Jurkat, Clone E6-1 (cell line): ENCODE measurements around the gene RGS6. TPM values are rescaled to one million over a fixed set of nuclear protein-coding genes. Genes with fewer than 3 reads are reported as not detected.
"Not testable (repeated sequence)": the region's sequence is repeated elsewhere in the genome, so short reads cannot be mapped to it uniquely, and the experiment has no call there.

ENCODE experiments used
- DNase-seq: peaks from one replicate; pipeline ENCODE4 v3.0.0-alpha.2; 2011; ENCODE audit warnings: low read depth, low spot score
- H3K4me3 ChIP-seq: 2 replicates; pipeline ENCODE4 v1.5.1; 2011; ENCODE audit warnings: mild to moderate bottlenecking, low read length, control low read depth, moderate library complexity
- polyA plus RNA-seq: library from polyadenylated mRNA; unstranded; fragments of >200 nt; gene quantifications from one replicate; pipeline ENCODE4 v1.2.1, GENCODE V29; 2012; ENCODE audit warnings: missing spikeins; ENCODE audit not compliant: insufficient read length, insufficient read depth

RGS6 gene
- polyA plus RNA-seq: not detected

DNA sequence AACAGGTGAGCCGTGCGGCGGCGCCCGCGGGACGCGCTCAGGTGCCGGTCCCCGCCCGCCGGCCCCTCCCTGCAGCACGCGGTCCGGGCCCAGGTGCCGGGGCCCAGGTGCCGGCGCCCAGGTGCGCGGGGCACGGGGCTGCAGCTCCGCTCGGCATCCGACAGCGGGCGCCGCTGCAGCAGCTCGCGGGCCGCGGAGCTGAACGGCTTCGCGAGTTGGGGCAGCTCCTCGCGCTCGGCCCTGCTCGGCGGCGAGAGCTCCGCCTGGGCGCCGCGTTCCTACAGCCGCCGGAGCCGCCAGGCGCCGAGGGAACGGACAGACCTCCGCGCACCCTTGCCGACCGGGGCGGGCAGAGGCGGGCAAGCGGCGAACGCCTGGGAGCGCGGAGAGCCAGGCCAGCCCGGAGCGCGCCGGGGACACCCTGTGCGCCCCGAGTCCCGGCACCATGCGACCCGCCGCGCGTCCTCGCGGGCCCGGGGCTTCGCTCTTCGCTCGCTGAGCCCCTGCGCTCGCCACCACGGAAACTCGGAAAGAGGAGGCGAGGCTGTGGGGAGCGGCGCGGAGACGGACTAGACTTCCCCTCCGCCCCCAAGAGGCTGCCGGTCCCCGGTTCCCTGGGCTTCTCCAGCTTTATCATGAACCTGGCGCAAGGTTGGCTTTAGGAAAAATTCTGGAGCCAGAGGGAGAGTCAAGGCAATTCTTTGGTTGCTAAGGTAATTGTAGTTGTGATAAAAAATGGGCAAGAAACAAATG is at the start of gene RGS6:
RGS6 (plus strand) TSS at position 201 of the 753 bp plus-strand sequence.
- H3K4me3 ChIP-seq: no peak within 1 kb of the TSS

DNA sequence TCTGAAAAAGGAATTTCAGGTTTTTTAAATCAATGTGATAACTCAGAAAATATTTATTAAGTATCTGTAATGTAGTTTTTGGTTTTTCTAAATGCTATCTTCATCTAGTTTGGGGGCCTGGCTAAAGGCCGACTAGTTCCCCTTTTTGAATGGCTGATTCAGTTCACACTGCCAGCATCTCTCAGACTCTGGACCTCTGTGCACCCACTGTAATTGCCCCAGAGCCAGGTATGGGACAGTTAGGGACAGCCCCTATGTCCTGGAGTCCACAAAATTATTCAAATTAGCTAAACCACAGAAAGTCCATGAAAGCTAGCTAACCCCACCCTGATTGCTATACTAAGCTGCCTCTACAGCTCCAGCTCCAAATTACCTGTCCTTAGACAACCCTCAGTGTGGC is 49.1 kb upstream of the RGS6 start:
- H3K4me3 ChIP-seq: no peak overlapping the region
- no peak for DNase-seq

More for the DNA sequence above, at the start of gene RGS6:
- peak; percentile 11 for DNase-seq

DNA sequence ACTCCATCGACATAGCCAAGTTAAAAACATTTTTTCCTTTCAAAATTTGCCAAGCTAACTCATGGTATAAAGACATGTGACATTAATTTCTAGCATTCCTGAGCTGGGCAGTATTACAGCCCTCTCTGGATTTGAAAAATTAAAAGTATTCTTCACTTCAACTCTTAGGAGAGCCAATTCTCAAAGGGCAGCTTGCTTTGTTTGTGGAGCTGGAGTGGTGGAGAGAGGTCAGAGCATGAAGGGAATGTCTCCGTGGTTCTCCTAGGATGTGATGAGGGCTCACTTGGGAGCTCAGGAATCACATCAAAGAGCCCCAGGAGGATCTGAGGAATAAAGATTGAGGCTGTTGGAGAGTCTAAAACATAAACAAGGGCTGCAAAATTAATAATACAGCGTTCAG is 46.9 kb upstream of the RGS6 start:
- DNase-seq: no peak

DNA sequence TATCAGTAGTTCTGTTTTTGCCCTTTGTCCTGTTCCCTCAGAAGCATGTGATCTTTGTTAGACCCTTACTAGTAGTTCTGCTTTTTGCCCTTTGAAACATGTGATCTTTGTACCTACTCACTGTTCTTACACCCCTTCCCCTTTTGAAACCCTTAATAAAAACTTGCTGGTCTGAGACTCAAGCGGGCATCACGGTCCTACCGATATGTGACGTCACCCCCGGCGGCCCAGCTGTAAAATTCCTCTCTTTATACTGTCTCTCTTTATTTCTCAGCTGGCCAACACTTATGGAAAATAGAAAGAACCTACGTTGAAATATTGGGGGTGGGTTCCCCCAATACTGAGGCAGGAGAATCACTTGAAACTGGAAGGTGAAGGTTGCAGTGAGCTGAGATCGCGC is 44.4 kb upstream of the RGS6 start:
- not testable (repeated sequence) for DNase-seq, H3K4me3 ChIP-seq

More for the DNA sequence above, 46.9 kb upstream of the RGS6 start:
- H3K4me3 ChIP-seq: no peak overlapping the region

DNA sequence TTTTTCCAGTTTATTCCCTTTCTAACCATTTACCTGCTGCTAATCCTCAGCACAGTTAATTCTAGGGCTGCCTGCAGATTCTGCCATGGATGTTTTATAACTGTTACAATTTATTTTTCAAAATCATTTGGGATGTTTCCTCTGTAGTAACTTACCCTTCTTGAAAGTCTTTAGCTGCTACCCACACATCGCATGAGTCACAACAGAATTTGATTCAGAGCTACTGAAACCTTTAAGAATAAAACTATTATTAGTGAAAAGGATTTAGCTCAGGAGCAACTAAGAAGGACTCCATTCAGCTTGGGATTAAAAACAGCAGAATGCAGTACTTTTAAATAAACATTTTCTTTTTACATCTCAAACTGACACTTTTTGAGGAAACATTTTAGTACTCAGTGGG is 41.7 kb upstream of the RGS6 start:
- no peak for DNase-seq
- no peak overlapping the region for H3K4me3 ChIP-seq

DNA sequence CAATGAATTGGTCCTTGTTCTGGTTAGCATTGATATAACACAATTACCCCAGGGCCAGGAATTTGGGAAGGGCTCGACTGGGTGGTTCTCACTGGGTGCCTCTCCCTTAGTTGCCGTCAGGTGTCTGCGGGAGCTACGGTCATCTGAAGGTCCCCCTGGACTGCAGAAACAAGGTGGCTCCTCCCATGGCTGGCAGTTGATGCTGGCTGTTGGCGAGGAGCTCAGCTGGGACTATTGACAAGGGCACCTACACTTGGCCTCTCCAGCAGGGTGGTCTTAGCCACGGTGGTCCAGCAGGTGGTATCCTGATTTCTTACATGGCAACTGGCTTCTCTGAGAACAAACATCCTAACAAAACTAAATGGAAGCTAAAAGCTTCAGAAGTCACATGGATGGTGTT is 41.0 kb upstream of the RGS6 start:
- H3K4me3 ChIP-seq: no peak overlapping the region
- DNase-seq: no peak

DNA sequence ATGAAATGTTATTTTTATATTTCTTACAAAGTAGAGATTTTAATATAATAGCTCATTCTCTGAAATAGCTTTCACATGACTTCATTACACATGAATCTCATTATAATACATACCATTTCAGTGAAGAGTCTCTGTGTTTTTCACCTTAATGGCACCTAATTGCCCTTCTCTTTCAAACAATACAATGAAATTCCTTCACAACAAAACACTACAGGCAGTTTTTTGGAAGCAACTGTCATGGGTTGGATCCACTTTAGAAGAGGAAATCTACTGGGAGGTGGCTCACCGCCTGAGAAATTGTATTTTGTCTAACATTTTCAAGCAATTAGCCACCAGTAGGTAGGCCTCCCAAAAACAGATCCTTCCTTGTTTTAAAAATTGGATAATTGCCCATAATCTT is 40.3 kb upstream of the RGS6 start:
- DNase-seq: no peak
- H3K4me3 ChIP-seq: no peak overlapping the region

DNA sequence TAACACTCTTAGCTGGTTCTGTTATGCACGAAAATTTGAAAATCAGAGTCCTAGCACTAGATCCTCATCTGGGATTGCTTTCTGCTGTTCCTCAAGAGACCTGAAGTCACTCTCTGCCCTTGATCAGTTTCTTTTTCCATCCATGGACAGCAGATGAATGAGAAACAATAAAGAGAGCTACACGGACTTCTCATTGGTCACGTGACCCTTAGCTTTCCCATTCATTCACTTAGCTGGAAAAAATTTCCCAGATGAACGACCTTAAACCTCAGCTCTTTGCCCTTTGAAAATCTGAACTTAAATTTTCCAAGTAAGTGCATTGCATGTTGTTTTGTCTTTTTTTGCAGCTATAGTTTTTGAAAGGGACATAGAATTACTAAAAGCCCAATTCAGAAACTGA is 27.2 kb upstream of the RGS6 start:
- DNase-seq: no peak

DNA sequence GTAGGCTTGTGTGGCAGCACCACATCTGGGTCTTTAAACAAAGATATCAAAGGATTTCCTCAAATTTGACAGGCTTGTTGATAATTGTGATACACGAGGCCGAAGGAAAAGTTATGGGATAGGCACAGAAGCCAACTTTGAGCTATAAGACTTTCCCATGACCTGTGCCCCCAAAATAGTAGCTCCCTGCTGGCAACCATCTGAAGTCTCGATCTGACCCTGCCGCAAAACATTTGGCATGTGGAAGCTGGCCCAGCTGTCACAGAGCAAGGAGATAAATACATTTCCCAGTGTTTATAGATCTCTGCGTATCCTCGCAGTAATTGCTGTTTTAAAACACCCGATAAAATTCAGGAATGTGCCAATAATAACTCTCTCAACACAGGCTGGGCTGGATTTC is 26.4 kb upstream of the RGS6 start:
- H3K4me3 ChIP-seq: no peak overlapping the region
- no peak for DNase-seq

More for the DNA sequence above, 27.2 kb upstream of the RGS6 start:
- H3K4me3 ChIP-seq: no peak overlapping the region

DNA sequence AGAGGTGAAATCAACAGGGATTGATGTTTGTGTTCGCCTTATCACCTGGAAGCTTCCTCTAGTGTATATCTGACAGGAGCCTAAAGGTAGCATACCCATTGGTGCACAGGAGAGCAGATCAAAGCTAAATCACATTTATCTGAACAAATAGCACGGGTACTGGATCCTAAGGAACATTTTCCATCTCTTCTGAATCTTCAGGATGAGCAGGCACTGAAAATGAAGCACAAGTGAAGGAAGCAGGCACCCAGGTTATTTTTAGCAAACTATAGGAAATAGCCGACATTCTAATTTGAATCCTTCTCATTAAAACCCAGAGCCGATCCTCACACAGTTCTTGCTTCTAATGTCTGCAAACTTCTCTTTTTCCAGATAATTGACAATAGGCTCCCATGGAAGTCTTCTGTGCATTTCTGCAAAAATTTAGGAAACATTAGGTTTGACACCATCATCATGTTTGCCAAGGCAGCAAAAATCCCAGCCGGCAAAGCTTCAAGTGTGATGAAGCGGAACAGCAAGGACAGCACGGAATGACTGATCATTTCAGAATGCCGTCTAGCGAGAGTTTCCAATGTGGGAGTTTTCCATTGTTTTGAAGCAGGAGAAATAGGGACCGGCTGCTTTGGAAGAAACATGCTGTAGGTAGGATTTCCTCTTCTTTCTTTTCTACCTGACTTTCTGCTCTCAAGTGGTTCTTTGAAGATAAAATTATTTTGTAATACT is 24.3 kb upstream of the RGS6 start:
- DNase-seq: no peak
- no peak overlapping the region for H3K4me3 ChIP-seq

DNA sequence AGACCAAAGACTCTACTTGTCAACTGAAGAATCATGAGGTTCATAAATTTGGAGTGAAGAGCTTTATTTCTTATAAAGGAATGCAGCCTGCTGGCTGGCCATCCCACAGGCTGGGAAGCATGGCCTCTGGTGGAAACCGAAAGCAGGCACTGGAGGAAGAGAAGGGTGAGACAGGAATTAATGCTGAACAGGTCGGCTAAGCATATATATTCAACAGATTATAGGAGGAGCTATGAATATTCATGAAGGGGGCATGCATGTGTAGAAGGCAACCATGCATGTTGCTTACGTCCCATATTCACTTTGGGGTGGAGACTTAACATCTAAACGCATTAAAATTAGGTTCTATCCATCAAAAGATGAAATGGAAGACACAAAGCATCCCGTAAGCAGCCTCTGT is 20.6 kb upstream of the RGS6 start:
- DNase-seq: no peak
- H3K4me3 ChIP-seq: no peak overlapping the region

DNA sequence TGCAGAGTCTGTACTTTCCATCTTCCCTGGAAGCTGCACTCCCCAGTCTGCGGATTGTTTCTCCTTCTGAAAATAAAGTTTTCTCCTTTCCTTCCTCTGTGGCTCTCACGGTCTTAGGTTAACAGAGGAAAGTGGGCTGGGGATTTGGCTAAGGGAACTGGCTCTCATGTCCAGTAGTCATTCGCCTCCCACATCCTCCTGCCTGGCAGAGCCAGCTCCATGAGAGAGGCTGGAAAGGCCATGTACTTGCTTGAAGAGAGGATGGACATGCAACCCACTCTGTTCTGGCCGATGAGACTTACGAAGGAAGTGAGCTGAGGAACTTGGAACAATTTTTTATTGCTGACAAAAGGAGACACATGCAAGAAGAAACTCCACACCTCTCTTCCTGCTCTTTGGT is 18.9 kb upstream of the RGS6 start:
- H3K4me3 ChIP-seq: no peak overlapping the region
- no peak for DNase-seq

DNA sequence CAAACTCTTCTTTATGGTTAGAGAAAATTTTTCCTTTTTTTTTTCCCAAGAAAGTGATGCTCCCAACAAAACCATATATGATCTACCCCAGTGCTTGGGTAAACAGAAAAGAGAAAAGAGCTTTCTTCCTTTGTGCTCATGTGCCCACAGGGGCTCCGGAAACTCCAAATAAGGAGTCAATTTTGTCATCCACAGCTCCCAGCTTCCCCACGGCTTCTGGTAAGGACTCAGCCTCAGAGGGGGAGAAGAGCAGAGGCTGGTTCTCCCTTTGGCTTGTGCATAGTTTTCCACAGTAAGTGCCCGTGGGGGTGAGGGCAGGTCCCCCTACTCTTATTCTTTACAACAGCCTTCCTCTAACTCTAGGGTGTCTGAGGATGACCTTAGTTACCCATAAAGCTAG is 13.3 kb upstream of the RGS6 start:
- H3K4me3 ChIP-seq: no peak overlapping the region

DNA sequence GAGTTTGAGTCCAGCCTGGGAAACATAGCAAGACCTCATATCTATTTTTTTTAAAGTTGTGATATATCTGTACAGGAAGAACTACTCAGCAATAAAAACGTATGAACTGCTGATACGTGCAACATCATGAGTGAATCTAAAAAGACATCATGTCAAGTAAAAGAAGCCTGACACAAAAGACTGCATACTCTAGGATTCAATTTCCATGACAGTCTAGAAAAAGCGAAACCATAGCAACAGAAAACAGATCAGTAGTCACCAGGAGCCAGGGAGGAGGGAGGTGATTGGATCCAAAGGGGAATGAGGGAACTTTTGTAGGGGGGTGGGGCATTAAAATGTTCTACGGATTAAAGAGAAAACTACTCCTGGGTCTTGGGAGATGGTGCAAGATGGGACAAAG is 8.7 kb upstream of the RGS6 start:
- no peak overlapping the region for H3K4me3 ChIP-seq
- no peak for DNase-seq

More for the DNA sequence above, 13.3 kb upstream of the RGS6 start:
- no peak for DNase-seq

DNA sequence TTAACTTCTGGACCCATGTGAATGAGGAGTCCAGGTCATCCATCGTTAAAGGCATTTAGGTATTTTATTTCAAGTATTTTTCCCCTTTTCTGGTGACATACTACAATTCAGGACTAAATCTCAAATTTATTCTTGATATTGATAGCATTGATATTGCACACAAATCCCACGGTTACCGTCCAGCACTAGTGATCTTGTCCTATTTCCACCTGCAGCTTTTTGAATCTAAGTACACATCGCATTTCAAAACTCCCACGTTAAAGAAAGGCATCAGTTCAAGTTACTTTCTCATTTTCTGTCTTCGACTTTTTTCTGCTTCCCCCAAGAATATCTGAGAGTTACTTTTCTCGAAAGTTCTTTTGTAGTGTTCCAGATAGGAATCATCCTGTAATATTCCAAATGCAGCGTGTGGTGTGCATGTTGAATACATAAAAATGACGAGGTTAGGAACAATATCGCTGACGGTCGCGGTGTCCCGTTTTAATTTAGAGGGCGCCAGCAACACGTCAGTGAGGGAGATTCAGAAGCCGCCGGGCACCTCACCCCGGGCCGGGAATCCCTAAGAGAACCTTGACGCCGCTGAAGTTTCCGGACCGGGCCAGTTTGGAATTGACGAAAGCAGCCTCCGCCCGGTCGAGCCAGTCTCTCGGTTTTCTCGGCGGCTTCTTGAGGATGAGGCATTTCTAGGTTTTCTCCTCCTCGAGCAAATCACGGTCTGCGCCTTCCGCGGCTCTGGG is 569 bp upstream of the RGS6 start:
- no peak for DNase-seq
- no peak overlapping the region for H3K4me3 ChIP-seq

DNA sequence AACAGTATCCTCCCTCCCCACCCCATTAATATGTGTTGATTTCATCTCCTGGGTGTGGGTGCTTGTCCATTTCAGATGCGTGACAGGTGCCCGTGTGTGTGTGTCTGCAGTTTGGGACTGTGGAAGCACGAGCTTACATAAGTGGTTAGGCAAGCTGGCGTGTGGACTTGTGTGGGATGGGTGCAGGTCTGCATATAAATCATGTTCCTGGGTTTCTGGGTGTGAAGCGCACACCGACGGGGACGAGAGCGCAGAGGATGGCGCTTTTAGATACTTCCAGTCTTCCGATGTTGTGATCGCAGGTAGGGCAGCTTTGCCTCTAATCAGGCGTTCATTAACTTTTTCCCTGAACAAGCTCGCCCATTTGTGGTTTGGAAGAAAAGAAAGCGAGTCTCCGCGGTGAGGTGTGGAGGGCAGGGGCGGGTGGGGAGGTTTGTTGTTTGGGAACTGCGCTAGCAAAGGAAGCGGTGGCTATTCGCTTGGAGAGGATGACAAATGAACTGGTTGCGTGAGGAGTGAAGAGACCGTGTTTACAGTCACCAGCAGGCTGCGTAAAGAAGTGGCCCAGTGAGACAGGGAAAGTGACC is 865 bp downstream of the RGS6 start:
- H3K4me3 ChIP-seq: no peak overlapping the region
- no peak for DNase-seq

DNA sequence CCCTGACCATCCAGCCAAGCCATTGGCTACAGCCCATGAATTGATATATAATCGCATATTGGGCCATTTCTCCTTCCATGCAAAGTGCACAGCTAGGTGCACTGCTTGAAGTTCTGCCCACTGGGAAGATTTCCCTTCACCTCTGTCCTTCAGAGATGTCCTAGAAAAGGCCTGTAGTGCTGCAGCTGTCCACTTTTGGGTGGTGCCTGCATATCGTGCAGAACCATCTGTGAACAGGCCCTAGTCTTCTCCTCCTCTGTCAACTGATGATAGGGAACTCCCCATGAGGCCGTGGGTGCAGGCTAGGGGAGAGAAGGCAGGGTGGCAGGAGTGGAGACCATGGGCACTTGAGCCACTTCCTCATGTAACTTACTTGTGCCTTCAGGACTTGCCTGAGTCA is 6.0 kb downstream of the RGS6 start:
- DNase-seq: not testable (repeated sequence)

DNA sequence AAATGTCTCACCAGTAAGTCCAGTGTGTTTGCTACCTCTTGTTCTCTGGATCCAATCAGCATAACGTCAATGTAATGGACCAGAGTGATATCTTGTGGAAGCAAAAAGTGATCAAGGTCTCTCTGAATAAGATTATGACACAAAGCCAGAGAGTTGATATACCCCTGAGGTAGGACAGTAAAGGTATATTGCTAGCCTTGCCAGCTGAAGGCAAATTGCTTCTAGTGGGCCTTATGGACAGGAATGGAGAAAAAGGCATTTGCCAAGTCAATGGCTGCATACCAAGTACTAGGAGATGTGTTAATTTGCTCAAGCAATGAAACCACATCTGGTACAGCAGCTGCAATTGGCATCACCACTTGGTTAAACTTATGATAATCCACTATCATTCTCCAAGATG is 7.1 kb downstream of the RGS6 start:
- H3K4me3 ChIP-seq, DNase-seq: not testable (repeated sequence)

More for the DNA sequence above, 6.0 kb downstream of the RGS6 start:
- H3K4me3 ChIP-seq: not testable (repeated sequence)

DNA sequence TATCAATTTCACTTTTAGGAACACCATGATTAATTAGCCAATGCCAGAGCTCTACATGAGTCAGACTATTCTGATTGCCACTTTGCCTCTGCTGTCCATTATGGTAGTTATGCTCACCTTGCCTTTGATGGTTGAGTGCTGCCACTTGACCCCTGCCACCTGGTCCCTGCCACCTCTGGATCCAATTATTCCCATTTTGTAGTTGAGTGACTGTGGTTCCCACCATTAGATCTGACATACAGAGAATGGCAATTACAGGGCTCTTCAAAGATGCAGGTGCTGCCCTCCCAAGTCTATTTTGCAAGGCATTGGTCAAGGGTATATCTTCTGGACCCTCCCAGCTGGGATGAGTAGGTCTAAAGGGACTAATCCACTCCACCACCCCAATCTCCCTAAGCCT is 8.3 kb downstream of the RGS6 start:
- not testable (repeated sequence) for H3K4me3 ChIP-seq, DNase-seq

DNA sequence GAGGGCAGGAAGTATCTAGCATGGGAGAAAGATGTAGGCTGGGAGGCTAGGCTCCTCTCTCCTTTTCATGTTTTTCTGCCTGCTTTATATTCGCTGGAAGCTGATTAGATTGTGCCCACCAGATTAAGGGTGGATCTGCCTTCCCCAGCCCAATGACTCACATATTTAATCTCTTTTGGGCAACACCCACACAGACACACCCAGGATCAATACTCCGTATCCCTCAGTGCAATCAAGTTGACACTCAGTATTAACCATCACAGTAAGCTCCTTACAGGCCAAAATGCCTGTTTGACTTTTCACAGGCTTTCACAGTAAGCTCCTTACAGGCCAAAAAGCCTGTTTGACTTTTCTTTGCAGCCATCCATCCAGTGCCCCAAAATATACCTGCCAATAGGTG is 9.4 kb downstream of the RGS6 start:
- not testable (repeated sequence) for H3K4me3 ChIP-seq, DNase-seq
